Measurements from ENCODE around the gene SCYGR8. TPM values are rescaled to one million over a fixed set of nuclear protein-coding genes. Genes with fewer than 3 reads are reported as not detected.
"Not testable (repeated sequence)": the region's sequence is repeated elsewhere in the genome, so short reads cannot be mapped to it uniquely, and the experiment has no call there.

The SCYGR8 gene
- total and polyA plus RNA-seq, 2 donors (not counting 3 experiments of a cell fraction or from before 2014, with no cell fraction given), result not detected

DNA sequence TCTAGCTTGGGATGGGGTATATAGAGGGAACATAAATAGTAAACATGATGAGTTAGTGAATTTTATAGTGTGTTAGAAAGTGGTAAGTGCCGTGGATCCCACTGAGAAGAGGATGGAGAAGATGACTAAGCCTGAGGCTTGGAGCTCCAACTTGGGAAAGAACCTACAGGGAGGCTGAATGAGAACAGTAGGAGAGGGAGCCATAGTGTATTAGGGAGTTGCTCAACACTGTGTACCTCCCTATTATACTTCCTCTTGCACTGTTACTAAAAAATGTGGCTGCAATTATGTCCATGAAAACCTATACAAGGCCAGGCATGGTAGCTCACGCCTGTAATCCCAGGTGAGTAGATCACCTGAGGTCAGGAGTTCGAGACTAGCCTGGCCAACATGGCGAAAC, 25.0 kb upstream of the SCYGR8 start:
- Histone ChIP-seq H3K27me3 (ENCODE audit: control insufficient read depth in 2 of 2, insufficient read depth in 2 of 2, low read length in 2 of 2) (peaks cover 0 to 2% of the 10 kb centered on the region in 2 experiments), H3K9ac (replicated peaks; ENCODE audit: extremely low read depth, insufficient read depth, low read length) (no peak overlapping the region), H3K79me2 (ENCODE audit: control insufficient read depth, insufficient read depth, low read length) (no peaks in the 10 kb centered on the region), H3K4me3 (replicated peaks in 1 of 3; ENCODE audit: insufficient read depth in 1 of 3, low read depth in 1 of 3, low read length in 3 of 3) (no peak overlapping the region), H3K36me3 (ENCODE audit: control insufficient read depth in 2 of 2, extremely low read depth in 1 of 2, insufficient read depth in 2 of 2, low read length in 2 of 2) (no peaks in the 10 kb centered on the region), H3K9me3 (replicated peaks; ENCODE audit: control insufficient read depth, insufficient read depth, low read length) (no peaks in the 10 kb centered on the region), H4K20me1 (replicated peaks; ENCODE audit: control insufficient read depth, extremely low read depth, insufficient read depth, low read length) (no peaks in the 10 kb centered on the region), H3K27ac (ENCODE audit: insufficient read depth, low read depth, low read length) (no peak overlapping the region), H3K9me1 (replicated peaks; ENCODE audit: control insufficient read depth, extremely low read depth, insufficient read depth, low read length) (no peaks in the 10 kb centered on the region), H3K4me1 (ENCODE audit: control insufficient read depth, extremely low read depth, insufficient read depth, low read length) (no peaks in the 10 kb centered on the region), H2AFZ (ENCODE audit: low read depth, low read length) (no peak overlapping the region), H3K4me2 (ENCODE audit: insufficient read depth, low read length) (no peak overlapping the region)
- POLR2A ChIA-PET, result no interaction called here
- CTCF ChIA-PET, result interaction anchor here (0.7 to 1.0 kb wide), 2 partner anchors 45 to 62 kb away, joined by 3 to 5 read pairs; no protein-coding TSS in a partner anchor
- intact Hi-C loops (cut with micrococcal nuclease), result no loop called here
- no peak for FAIRE-seq
- dilution Hi-C loops (cut with MboI; ENCODE audit: extremely low pct_ligation_motif_present, low sequenced_read_pairs), result no loop called here
- TF ChIP-seq MYC (IDR thresholded peaks at IDR 0.05; ENCODE audit: low read depth, low read length), result no peak
- TF ChIP-seq JUN (IDR thresholded peaks at IDR 0.05; ENCODE audit: borderline replicate concordance, insufficient read depth, insufficient read length, low read depth), result no peak
- TF ChIP-seq POLR2A (IDR thresholded peaks at IDR 0.05; ENCODE audit: low read depth, low read length), result no peak
- no peak for TF ChIP-seq POLR2AphosphoS5 (IDR thresholded peaks at IDR 0.05; ENCODE audit: insufficient read depth, low read depth, low read length)
- no peak for TF ChIP-seq FOS (IDR thresholded peaks at IDR 0.05; ENCODE audit: borderline replicate concordance, insufficient read depth, low read length)
- TF ChIP-seq, protein P1, sequence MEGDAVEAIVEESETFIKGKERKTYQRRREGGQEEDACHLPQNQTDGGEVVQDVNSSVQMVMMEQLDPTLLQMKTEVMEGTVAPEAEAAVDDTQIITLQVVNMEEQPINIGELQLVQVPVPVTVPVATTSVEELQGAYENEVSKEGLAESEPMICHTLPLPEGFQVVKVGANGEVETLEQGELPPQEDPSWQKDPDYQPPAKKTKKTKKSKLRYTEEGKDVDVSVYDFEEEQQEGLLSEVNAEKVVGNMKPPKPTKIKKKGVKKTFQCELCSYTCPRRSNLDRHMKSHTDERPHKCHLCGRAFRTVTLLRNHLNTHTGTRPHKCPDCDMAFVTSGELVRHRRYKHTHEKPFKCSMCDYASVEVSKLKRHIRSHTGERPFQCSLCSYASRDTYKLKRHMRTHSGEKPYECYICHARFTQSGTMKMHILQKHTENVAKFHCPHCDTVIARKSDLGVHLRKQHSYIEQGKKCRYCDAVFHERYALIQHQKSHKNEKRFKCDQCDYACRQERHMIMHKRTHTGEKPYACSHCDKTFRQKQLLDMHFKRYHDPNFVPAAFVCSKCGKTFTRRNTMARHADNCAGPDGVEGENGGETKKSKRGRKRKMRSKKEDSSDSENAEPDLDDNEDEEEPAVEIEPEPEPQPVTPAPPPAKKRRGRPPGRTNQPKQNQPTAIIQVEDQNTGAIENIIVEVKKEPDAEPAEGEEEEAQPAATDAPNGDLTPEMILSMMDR (IDR thresholded peaks at IDR 0.05; ENCODE audit: extremely low read depth in 1 of 2, insufficient read depth in 1 of 2, low read depth in 1 of 2, low read length in 2 of 2), result no peak
- TF ChIP-seq MAX (IDR thresholded peaks at IDR 0.05; ENCODE audit: insufficient read depth, insufficient read length), result no peak
- TF ChIP-seq EZH2 (IDR thresholded peaks at IDR 0.05; ENCODE audit: borderline replicate concordance, low read depth, low read length, severe bottlenecking), result no peak
- no peak for TF ChIP-seq GATA2 (IDR thresholded peaks at IDR 0.05; ENCODE audit: insufficient read depth, insufficient read length, low read depth, low read length)
- no peak for DNase-seq (ENCODE audit: low read depth, low spot score)
- no TSS peak for BruUV-seq (replicated peaks)

GRCh38 chr2:227722821-227723220, 22.9 kb upstream of the SCYGR8 start:
- intact Hi-C loops (cut with micrococcal nuclease); H3K4me1 ChIP-seq (ENCODE audit: control insufficient read depth, extremely low read depth, insufficient read depth, low read length); FAIRE-seq; CTCF ChIA-PET; H3K27ac ChIP-seq (ENCODE audit: insufficient read depth, low read depth, low read length); POLR2A ChIA-PET; H3K4me3 ChIP-seq (replicated peaks in 1 of 3; ENCODE audit: insufficient read depth in 1 of 3, low read depth in 1 of 3, low read length in 3 of 3); H3K36me3 ChIP-seq (ENCODE audit: control insufficient read depth in 2 of 2, extremely low read depth in 1 of 2, insufficient read depth in 2 of 2, low read length in 2 of 2); H3K9ac ChIP-seq (replicated peaks; ENCODE audit: extremely low read depth, insufficient read depth, low read length); H3K79me2 ChIP-seq (ENCODE audit: control insufficient read depth, insufficient read depth, low read length); H4K20me1 ChIP-seq (replicated peaks; ENCODE audit: control insufficient read depth, extremely low read depth, insufficient read depth, low read length); BruUV-seq (replicated peaks); H3K27me3 ChIP-seq (ENCODE audit: control insufficient read depth in 2 of 2, insufficient read depth in 2 of 2, low read length in 2 of 2); H3K9me3 ChIP-seq (replicated peaks; ENCODE audit: control insufficient read depth, insufficient read depth, low read length); H3K9me1 ChIP-seq (replicated peaks; ENCODE audit: control insufficient read depth, extremely low read depth, insufficient read depth, low read length); DNase-seq (ENCODE audit: low read depth, low spot score); H3K4me2 ChIP-seq (ENCODE audit: insufficient read depth, low read length); dilution Hi-C loops (cut with MboI; ENCODE audit: extremely low pct_ligation_motif_present, low sequenced_read_pairs); H2AFZ ChIP-seq (ENCODE audit: low read depth, low read length): not testable (repeated sequence)

All from endothelial cell of umbilical vein (primary cell).